Measurements from ENCODE around the gene PRRG2. TPM values are rescaled to one million over a fixed set of nuclear protein-coding genes. Genes with fewer than 3 reads are reported as not detected.

The PRRG2 gene
- total RNA-seq, 1 experiment from 2014 or later = 17.0 TPM

DNA sequence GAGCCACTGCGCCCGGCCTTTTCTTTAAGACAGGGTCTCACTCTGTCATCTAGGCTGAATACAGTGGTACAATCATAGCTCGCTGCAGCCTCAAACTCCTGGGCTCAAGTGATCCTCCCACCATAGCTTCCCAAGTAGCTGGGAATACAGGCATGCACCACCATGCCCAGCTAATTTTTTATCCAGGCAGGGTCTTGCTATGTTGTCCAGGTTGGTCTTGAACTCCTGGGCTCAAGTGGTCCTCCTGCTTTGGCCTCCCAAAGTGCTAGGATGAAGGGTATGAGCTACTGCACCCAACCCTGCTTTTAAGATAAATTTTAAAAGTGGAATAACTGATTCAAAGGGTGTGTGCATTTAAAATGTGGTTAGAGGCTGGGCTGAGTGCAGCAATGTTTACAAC lies 14.8 kb upstream of the PRRG2 start:
- no TSS peak for BruUV-seq (replicated peaks)
- CTCF ChIA-PET = interaction anchor here (0.7 kb wide), 1 partner anchor 359 kb away, joined by 3 read pairs; no protein-coding TSS in a partner anchor
- no peaks in the 10 kb centered on the region for H3K9me2 ChIP-seq (replicated peaks; ENCODE audit: low read length)

DNA sequence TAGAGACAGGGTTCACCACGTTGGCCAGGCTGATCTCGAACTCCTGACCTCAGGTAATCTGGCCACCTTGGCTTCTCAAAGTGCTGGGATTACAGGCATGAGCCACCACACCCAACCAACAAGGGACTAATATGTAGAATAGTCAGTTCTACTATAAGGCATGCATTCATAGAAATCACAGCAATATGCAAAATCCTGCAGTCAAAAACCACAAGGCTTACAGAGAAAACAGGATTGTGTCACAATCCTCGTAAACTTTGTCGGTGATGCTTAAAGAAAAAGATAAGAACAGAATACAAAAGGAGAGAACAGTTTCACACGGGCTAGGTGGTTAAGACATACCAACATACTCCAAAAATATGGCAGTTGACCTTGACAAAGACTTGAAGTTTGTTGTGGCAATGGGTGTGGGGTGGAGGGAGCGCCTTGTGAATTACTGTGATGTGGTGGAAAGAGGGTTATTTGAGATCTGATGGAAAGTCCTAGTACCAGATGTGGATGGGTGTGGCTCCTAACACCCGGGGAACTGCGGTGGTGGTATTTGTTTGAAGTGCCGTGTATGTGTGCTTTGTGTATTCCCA lies 13.2 kb upstream of the PRRG2 start:
- CTCF ChIA-PET = interaction anchor here (0.6 kb wide), 1 partner anchor 125 kb away, joined by 5 read pairs; no protein-coding TSS in a partner anchor
- Histone ChIP-seq H3K27me3 (ENCODE audit: low read length) (no peaks in the 10 kb centered on the region), H3F3A (ENCODE audit: low read length, unreplicated experiment) (no peaks in the 10 kb centered on the region), H3K4me3 (ENCODE audit: low read length) (no peak overlapping the region), H3K4me2 (ENCODE audit: low read length) (no peak overlapping the region), H2AFZ (ENCODE audit: low read length) (no peak overlapping the region), H3K9me2 (replicated peaks; ENCODE audit: low read length) (no peaks in the 10 kb centered on the region), H3K9me3 (ENCODE audit: low read length) (no peaks in the 10 kb centered on the region), H4K20me1 (ENCODE audit: low read length) (0 out of 2 replicates have a peak, but pooled peaks cover 9% of the 10 kb centered on the region), H3K4me1 (ENCODE audit: insufficient read depth, low read length) (peaks cover 16% of the 10 kb centered on the region; the same call in 1 of the 2 replicates), H3K27ac (ENCODE audit: low read length) (no peak overlapping the region), H3K79me2 (ENCODE audit: low read length) (peaks cover 57% of the 10 kb centered on the region), H3K9ac (ENCODE audit: low read length) (no peak overlapping the region), H3K36me3 (ENCODE audit: low read depth, low read length) (peaks cover 3% of the 10 kb centered on the region; the same call in 1 of the 2 replicates)
- POLR2A ChIA-PET (ENCODE audit: unreplicated experiment) = no interaction called here
- no peak for TF ChIP-seq EZH2 (IDR thresholded peaks at IDR 0.05; ENCODE audit: low read length, unreplicated experiment)
- no peak for TF ChIP-seq EZH2phosphoT487 (IDR thresholded peaks at IDR 0.05; ENCODE audit: borderline replicate concordance, low read length)
- TF ChIP-seq, protein P1, sequence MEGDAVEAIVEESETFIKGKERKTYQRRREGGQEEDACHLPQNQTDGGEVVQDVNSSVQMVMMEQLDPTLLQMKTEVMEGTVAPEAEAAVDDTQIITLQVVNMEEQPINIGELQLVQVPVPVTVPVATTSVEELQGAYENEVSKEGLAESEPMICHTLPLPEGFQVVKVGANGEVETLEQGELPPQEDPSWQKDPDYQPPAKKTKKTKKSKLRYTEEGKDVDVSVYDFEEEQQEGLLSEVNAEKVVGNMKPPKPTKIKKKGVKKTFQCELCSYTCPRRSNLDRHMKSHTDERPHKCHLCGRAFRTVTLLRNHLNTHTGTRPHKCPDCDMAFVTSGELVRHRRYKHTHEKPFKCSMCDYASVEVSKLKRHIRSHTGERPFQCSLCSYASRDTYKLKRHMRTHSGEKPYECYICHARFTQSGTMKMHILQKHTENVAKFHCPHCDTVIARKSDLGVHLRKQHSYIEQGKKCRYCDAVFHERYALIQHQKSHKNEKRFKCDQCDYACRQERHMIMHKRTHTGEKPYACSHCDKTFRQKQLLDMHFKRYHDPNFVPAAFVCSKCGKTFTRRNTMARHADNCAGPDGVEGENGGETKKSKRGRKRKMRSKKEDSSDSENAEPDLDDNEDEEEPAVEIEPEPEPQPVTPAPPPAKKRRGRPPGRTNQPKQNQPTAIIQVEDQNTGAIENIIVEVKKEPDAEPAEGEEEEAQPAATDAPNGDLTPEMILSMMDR (conservative IDR thresholded peaks at IDR 0.05; ENCODE audit: low read depth, low read length) = no peak
- no TSS peak for BruUV-seq (replicated peaks)
- DNase-seq (peak; percentile 29), ATAC-seq (no peak)
- intact Hi-C loops (cut with micrococcal nuclease) = no loop called here

More for the DNA sequence above, 14.8 kb upstream of the PRRG2 start:
- H3K4me3 ChIP-seq (ENCODE audit: low read length) = no peak overlapping the region
- peaks cover 58% of the 10 kb centered on the region for H3K79me2 ChIP-seq (ENCODE audit: low read length)
- no peak for DNase-seq
- no peak overlapping the region for H3K4me2 ChIP-seq (ENCODE audit: low read length)
- no peak overlapping the region for H2AFZ ChIP-seq (ENCODE audit: low read length)
- ATAC-seq = no peak
- TF ChIP-seq EZH2phosphoT487 (IDR thresholded peaks at IDR 0.05; ENCODE audit: borderline replicate concordance, low read length) = no peak
- no peak for TF ChIP-seq EZH2 (IDR thresholded peaks at IDR 0.05; ENCODE audit: low read length, unreplicated experiment)
- TF ChIP-seq, protein P1 (conservative IDR thresholded peaks at IDR 0.05; ENCODE audit: low read depth, low read length) = no peak
- no peak overlapping the region for H3K27ac ChIP-seq (ENCODE audit: low read length)
- H4K20me1 ChIP-seq (ENCODE audit: low read length) = 0 out of 2 replicates have a peak, but pooled peaks cover 9% of the 10 kb centered on the region
- POLR2A ChIA-PET (ENCODE audit: unreplicated experiment) = interaction anchor here (0.6 kb wide), 1 partner anchor 164 kb away, joined by 3 read pairs; no protein-coding TSS in a partner anchor
- no peaks in the 10 kb centered on the region for H3F3A ChIP-seq (ENCODE audit: low read length, unreplicated experiment)
- no peaks in the 10 kb centered on the region for H3K9me3 ChIP-seq (ENCODE audit: low read length)
- peaks cover 3% of the 10 kb centered on the region; the same call in 1 of the 2 replicates for H3K36me3 ChIP-seq (ENCODE audit: low read depth, low read length)
- H3K4me1 ChIP-seq (ENCODE audit: insufficient read depth, low read length) = peaks cover 16% of the 10 kb centered on the region; the same call in 1 of the 2 replicates
- no peak overlapping the region for H3K9ac ChIP-seq (ENCODE audit: low read length)
- intact Hi-C loops (cut with micrococcal nuclease) = no loop called here
- H3K27me3 ChIP-seq (ENCODE audit: low read length) = no peaks in the 10 kb centered on the region
